ENCODE data around the gene COBL. TPM values are rescaled to one million over a fixed set of nuclear protein-coding genes. Genes with fewer than 3 reads are reported as not detected.

The COBL gene
- total and polyA plus RNA-seq, 10 of the 15 experiments (the other 5 are each of a cell fraction or from before 2014, with no cell fraction given) = 0.21 TPM; not detected in 9

DNA sequence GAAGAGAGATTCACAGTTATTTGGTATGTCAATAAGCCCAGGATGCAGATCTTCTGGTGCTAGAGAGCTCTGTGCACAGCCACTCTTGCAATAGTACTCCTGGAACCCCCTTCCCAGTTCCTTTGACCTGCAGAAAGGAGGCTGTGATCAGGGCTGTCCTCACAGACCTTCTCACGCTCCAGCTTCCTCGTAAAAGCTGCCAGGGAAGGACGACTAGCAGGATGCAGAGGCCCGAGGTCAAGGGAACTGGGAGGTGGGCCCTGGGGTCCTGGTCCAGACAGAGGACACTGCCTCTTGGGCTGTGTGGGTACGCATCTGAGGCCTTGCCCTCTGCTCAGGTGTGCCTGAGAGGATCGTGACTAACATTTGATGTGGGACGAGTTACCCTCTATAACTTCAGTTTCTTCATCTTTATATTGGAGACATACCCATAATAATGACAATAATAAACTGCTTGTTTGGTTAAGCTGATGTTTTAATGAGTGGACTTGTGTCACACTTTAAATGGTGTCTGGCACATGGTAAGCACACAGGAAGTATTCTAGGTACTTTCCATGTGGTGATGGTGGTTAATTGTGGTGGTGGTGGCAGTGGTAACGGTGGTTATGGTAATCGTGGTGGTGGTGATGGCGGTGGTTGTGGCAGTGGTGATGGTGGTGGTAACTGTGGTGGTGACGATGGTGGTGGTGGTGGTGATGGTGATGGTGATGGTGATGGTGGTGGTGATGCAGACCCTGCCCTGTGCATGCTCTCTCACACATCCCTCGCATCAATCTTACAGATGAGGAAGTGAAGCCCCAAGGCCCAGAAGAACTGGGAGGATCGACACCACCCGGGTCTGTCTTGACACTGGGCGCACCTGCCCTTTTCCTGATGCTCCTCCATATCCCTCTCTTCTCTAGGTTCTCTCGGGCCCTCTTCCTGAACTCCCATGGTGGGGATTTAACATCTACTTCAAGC lies 298.8 kb downstream of the COBL start (continued):
- TF ChIP-seq RAD21 (IDR thresholded peaks at IDR 0.05; ENCODE audit: insufficient read depth, low read depth, low read length) = no peak
- TF ChIP-seq SIN3A (IDR thresholded peaks at IDR 0.05; ENCODE audit: low read depth, low read length) = no peak
- TF ChIP-seq, protein P1, sequence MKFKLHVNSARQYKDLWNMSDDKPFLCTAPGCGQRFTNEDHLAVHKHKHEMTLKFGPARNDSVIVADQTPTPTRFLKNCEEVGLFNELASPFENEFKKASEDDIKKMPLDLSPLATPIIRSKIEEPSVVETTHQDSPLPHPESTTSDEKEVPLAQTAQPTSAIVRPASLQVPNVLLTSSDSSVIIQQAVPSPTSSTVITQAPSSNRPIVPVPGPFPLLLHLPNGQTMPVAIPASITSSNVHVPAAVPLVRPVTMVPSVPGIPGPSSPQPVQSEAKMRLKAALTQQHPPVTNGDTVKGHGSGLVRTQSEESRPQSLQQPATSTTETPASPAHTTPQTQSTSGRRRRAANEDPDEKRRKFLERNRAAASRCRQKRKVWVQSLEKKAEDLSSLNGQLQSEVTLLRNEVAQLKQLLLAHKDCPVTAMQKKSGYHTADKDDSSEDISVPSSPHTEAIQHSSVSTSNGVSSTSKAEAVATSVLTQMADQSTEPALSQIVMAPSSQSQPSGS (IDR thresholded peaks at IDR 0.05; ENCODE audit: low read length) = no peak
- no peak for TF ChIP-seq GABPA (IDR thresholded peaks at IDR 0.05; ENCODE audit: low read depth)
- TF ChIP-seq, protein P2, sequence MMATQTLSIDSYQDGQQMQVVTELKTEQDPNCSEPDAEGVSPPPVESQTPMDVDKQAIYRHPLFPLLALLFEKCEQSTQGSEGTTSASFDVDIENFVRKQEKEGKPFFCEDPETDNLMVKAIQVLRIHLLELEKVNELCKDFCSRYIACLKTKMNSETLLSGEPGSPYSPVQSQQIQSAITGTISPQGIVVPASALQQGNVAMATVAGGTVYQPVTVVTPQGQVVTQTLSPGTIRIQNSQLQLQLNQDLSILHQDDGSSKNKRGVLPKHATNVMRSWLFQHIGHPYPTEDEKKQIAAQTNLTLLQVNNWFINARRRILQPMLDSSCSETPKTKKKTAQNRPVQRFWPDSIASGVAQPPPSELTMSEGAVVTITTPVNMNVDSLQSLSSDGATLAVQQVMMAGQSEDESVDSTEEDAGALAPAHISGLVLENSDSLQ (IDR thresholded peaks at IDR 0.05) = no peak
- TF ChIP-seq, protein P3, sequence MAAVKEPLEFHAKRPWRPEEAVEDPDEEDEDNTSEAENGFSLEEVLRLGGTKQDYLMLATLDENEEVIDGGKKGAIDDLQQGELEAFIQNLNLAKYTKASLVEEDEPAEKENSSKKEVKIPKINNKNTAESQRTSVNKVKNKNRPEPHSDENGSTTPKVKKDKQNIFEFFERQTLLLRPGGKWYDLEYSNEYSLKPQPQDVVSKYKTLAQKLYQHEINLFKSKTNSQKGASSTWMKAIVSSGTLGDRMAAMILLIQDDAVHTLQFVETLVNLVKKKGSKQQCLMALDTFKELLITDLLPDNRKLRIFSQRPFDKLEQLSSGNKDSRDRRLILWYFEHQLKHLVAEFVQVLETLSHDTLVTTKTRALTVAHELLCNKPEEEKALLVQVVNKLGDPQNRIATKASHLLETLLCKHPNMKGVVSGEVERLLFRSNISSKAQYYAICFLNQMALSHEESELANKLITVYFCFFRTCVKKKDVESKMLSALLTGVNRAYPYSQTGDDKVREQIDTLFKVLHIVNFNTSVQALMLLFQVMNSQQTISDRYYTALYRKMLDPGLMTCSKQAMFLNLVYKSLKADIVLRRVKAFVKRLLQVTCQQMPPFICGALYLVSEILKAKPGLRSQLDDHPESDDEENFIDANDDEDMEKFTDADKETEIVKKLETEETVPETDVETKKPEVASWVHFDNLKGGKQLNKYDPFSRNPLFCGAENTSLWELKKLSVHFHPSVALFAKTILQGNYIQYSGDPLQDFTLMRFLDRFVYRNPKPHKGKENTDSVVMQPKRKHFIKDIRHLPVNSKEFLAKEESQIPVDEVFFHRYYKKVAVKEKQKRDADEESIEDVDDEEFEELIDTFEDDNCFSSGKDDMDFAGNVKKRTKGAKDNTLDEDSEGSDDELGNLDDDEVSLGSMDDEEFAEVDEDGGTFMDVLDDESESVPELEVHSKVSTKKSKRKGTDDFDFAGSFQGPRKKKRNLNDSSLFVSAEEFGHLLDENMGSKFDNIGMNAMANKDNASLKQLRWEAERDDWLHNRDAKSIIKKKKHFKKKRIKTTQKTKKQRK (IDR thresholded peaks at IDR 0.05; ENCODE audit: low read depth, low read length) = no peak
- TF ChIP-seq POU2F2 (IDR thresholded peaks at IDR 0.05; ENCODE audit: borderline replicate concordance, low read depth, low read length) = no peak
- peak in 1 of 2 experiments; percentile 43; a peak in 1 of 4 replicates for TF ChIP-seq IKZF2 (IDR thresholded peaks at IDR 0.05)

Data from GM12878 (cell line).